ENCODE data around the gene ISLR2.

Gene ISLR2

GRCh38 chr15:74128785-74129585, 1.4 kb upstream of the ISLR2 start:
- DNase-seq (ENCODE audit: low read depth) = no peak

GRCh38 chr15:74129586-74130154, 716 bp upstream of the ISLR2 start:
- no peak for DNase-seq (ENCODE audit: low read depth)

- DNase-seq (ENCODE audit: low read depth) = no peak
These were observed 652 bp downstream of the ISLR2 start for GRCh38 chr15:74130849-74131627.

- DNase-seq (ENCODE audit: low read depth) = no peak
These were observed 1.4 kb downstream of the ISLR2 start for GRCh38 chr15:74131628-74132413.

- no peak for DNase-seq (ENCODE audit: low read depth)
These were observed 2.6 kb downstream of the ISLR2 start for GRCh38 chr15:74132681-74133651.

- no peak for DNase-seq (ENCODE audit: low read depth)
These were observed 3.5 kb downstream of the ISLR2 start for GRCh38 chr15:74133694-74134386.

- peak; percentile 43 for DNase-seq (ENCODE audit: low read depth)
These were observed 4.1 kb downstream of the ISLR2 start for GRCh38 chr15:74134387-74135027.

GRCh38 chr15:74135041-74135565, 4.7 kb downstream of the ISLR2 start:
- no peak for DNase-seq (ENCODE audit: low read depth)

GRCh38 chr15:74136540-74136813, 6.1 kb downstream of the ISLR2 start:
- DNase-seq (ENCODE audit: low read depth) = no peak

GRCh38 chr15:74136814-74137536, 6.6 kb downstream of the ISLR2 start:
- no peak for DNase-seq (ENCODE audit: low read depth)

GRCh38 chr15:74137537-74137894, 7.1 kb downstream of the ISLR2 start:
- no peak for DNase-seq (ENCODE audit: low read depth)

- no peak for DNase-seq (ENCODE audit: low read depth)
These were observed 8.3 kb downstream of the ISLR2 start for GRCh38 chr15:74138642-74139041.

GRCh38 chr15:74141591-74141990, 11.2 kb downstream of the ISLR2 start:
- DNase-seq (ENCODE audit: low read depth) = no peak

- no peak for DNase-seq (ENCODE audit: low read depth)
These were observed 13.9 kb downstream of the ISLR2 start for GRCh38 chr15:74144153-74144775.

- no peak for DNase-seq (ENCODE audit: low read depth)
These were observed 16.0 kb downstream of the ISLR2 start for GRCh38 chr15:74146277-74146800.

- no peak for DNase-seq (ENCODE audit: low read depth)
These were observed 16.7 kb downstream of the ISLR2 start for GRCh38 chr15:74147051-74147450.

GRCh38 chr15:74155766-74156417, 25.5 kb downstream of the ISLR2 start:
- DNase-seq (ENCODE audit: low read depth) = no peak
